Calu3 (cell line): Measurements from ENCODE around the gene ANP32B. TPM values are rescaled to one million over a fixed set of nuclear protein-coding genes. Genes with fewer than 3 reads are reported as not detected.

Source experiments
- BruUV-seq: library from RNA; stranded (reverse); fragments of 400-500 nt; replicated peaks from 2 replicates; lab custom pipeline; 2021; lab: Mats Ljungman, UMichigan
- CTCF ChIA-PET: fragments of 300-600 bp; sonication (Branson Sonifier 250); formaldehyde crosslinking; loops from one replicate; lab custom pipeline; 2022; ENCODE audit warnings: antibody characterized with exemption; lab: Charles Lee
- DNase-seq: peaks from one replicate; pipeline ENCODE4 v3.0.0; 2022
- H3K27ac Mint-ChIP-seq: one replicate; pipeline ENCODE4 v1.8.0; 2022; ENCODE audit warnings: mixed read lengths; ENCODE audit not compliant: unreplicated experiment
- H3K27me3 Mint-ChIP-seq: one replicate; pipeline ENCODE4 v1.8.0; 2022; ENCODE audit warnings: mixed read lengths; ENCODE audit not compliant: unreplicated experiment
- H3K36me3 Mint-ChIP-seq: one replicate; pipeline ENCODE4 v1.8.0; 2022; ENCODE audit warnings: mild to moderate bottlenecking, moderate library complexity, mixed read lengths; ENCODE audit not compliant: insufficient read depth, unreplicated experiment
- H3K4me1 Mint-ChIP-seq: one replicate; pipeline ENCODE4 v1.8.0; 2022; ENCODE audit warnings: mild to moderate bottlenecking, low read depth, mixed read lengths; ENCODE audit not compliant: unreplicated experiment
- H3K4me3 Mint-ChIP-seq: one replicate; pipeline ENCODE4 v1.8.0; 2022; ENCODE audit warnings: mild to moderate bottlenecking, low read depth, moderate library complexity, mixed read lengths; ENCODE audit not compliant: unreplicated experiment
- H3K9me3 Mint-ChIP-seq: one replicate; pipeline ENCODE4 v1.8.0; 2022; ENCODE audit warnings: low read depth, mixed read lengths; ENCODE audit not compliant: unreplicated experiment
- CTCF ChIP-seq: fragments of 200-600 bp; IDR thresholded peaks from one replicate; pipeline ENCODE4 v1.8.0; 2022; ENCODE audit warnings: antibody characterized with exemption; ENCODE audit not compliant: unreplicated experiment
- intact Hi-C: fragments of 100-400 bp; cut with micrococcal nuclease; formaldehyde crosslinking; loops from one replicate; pipeline ENCODE4 v1.10.0; 2022; ENCODE audit not compliant: unreplicated experiment
- total RNA-seq: library from RNA; stranded (reverse); gene quantifications from 2 replicates; pipeline ENCODE4 v1.2.3, GENCODE V29; 2022

ANP32B gene
- total RNA-seq, 1 experiment from 2014 or later, result 135 TPM

DNA sequence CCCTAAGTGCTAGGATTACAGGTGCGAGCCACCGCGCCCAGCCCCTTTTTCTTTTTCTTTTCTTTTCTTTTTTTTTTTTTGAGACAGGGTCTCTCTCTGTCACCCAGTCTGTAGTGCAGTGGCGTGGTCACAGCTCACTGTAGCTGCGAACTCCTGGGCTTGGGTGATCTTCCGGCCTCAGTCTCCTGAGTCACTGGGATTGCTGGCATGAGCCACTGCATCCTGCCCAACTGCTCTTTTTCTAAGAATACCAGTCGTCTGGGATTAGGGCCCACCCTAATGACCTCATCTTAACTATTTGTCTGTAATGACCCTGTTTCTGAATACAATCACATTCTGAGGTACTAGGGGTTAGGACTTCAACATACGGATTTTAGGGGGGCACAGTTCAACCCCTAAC, 39.3 kb downstream of the ANP32B start:
- TF ChIP-seq CTCF, result no peak
- Mint-ChIP-seq H3K27me3 (no peaks in the 10 kb centered on the region), H3K4me1 (no peaks in the 10 kb centered on the region), H3K27ac (no peak overlapping the region), H3K4me3 (no peak overlapping the region), H3K9me3 (no peaks in the 10 kb centered on the region), H3K36me3 (peaks cover 15% of the 10 kb centered on the region)
- no peak for DNase-seq
- no TSS peak for BruUV-seq
- intact Hi-C loops, result no loop called here
- CTCF ChIA-PET, result no interaction called here

DNA sequence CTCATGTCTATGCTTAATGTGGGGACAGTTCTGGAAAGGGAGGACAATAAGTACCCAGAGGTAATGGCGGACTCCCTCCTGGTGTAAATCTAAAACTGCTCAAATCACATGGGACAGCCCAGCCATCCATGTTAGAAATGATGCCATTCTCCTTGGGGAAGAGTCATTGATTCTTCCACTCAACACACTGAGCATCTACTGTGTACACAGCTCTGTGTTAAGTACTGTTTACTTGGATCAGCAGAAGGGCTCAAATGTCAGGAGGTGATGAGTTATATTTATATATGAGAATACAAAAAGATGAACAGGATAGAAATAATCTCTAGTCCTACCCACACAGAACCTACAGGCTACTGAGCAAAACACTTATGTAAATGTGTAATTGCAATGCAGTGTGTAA, 41.6 kb downstream of the ANP32B start:
- no TSS peak for BruUV-seq
- CTCF ChIA-PET, result no interaction called here

DNA sequence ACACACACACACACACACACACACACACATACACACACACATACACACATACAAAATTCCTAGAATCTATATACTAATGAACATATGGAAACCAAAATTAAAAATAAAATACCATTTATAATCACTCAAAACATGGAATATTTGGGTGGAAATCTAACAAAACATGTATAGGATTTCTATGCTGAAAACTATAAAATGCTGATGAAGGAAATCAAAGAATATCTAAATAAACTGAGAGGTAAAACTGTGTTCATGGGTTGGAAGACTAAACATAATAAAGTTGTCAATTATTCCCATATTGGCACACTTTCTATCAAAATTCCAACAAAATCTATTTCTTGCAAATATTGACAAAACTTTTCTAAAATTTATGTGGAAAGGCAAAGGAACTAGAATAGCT, 48.0 kb downstream of the ANP32B start:
- CTCF ChIA-PET, result no interaction called here
- Mint-ChIP-seq H3K4me1 (no peaks in the 10 kb centered on the region), H3K27ac (no peak overlapping the region), H3K4me3 (no peak overlapping the region), H3K27me3 (no peaks in the 10 kb centered on the region), H3K36me3 (no peaks in the 10 kb centered on the region), H3K9me3 (no peaks in the 10 kb centered on the region)
- DNase-seq, result no peak
- TF ChIP-seq CTCF, result no peak
- intact Hi-C loops, result no loop called here
- no TSS peak for BruUV-seq

More for the DNA sequence above, 41.6 kb downstream of the ANP32B start:
- Mint-ChIP-seq H3K9me3 (no peaks in the 10 kb centered on the region), H3K36me3 (no peaks in the 10 kb centered on the region), H3K27me3 (no peaks in the 10 kb centered on the region), H3K4me1 (no peaks in the 10 kb centered on the region), H3K27ac (no peak overlapping the region), H3K4me3 (no peak overlapping the region)
- no peak for DNase-seq
- TF ChIP-seq CTCF, result no peak
- intact Hi-C loops, result no loop called here

GRCh38 chr9:98031935-98032334, 48.8 kb downstream of the ANP32B start:
- Mint-ChIP-seq H3K4me3 (no peak overlapping the region), H3K27me3 (no peaks in the 10 kb centered on the region), H3K9me3 (no peaks in the 10 kb centered on the region), H3K36me3 (no peaks in the 10 kb centered on the region), H3K27ac (no peak overlapping the region), H3K4me1 (no peaks in the 10 kb centered on the region)
- no TSS peak for BruUV-seq
- no peak for DNase-seq
- CTCF ChIA-PET, result no interaction called here
- TF ChIP-seq CTCF, result no peak
- intact Hi-C loops, result no loop called here
